Fibroblast of peridontal ligament (primary cell): Measurements from ENCODE around the gene WDR13.
"Not testable (repeated sequence)": the region's sequence is repeated elsewhere in the genome, so short reads cannot be mapped to it uniquely, and the experiment has no call there.

Experiments
- DNase-seq: peaks from one replicate; pipeline ENCODE4 v3.0.0-alpha.2; 2010; ENCODE audit errors: extremely low read depth

Gene WDR13

GRCh38 chrX:48654746-48655145 is 57.5 kb downstream of the WDR13 start:
- not testable (repeated sequence) for DNase-seq
